Kidney epithelial cell (primary cell): ENCODE data around the gene UQCRQ. TPM values are rescaled to one million over a fixed set of nuclear protein-coding genes. Genes with fewer than 3 reads are reported as not detected.
"Not testable (repeated sequence)": the region's sequence is repeated elsewhere in the genome, so short reads cannot be mapped to it uniquely, and the experiment has no call there.

ENCODE experiments used
- DNase-seq: peaks from one replicate; pipeline ENCODE4 v3.0.0-alpha.2; 2010; ENCODE audit warnings: low read depth
- H3K27me3 ChIP-seq: 2 replicates; pipeline ENCODE4 v1.6.0; 2011; ENCODE audit warnings: low read length; ENCODE audit not compliant: control insufficient read depth, insufficient read depth
- H3K36me3 ChIP-seq: 2 replicates; pipeline ENCODE4 v1.5.1; 2011; ENCODE audit warnings: low read length; ENCODE audit not compliant: control insufficient read depth, insufficient read depth
- H3K4me3 ChIP-seq: 2 replicates; pipeline ENCODE4 v1.5.1; 2011; ENCODE audit warnings: low read depth, mild to moderate bottlenecking, control low read depth, low read length
- total RNA-seq: library from RNA; depleted of rRNA; stranded (reverse); fragments of >200 nt; gene quantifications from 2 replicates; pipeline ENCODE4 v1.2.3, GENCODE V29; 2015
- TF ChIP-seq, protein P1 (sequence below): IDR thresholded peaks from 2 replicates; pipeline ENCODE4 v1.5.1; 2011; ENCODE audit warnings: mild to moderate bottlenecking, moderate library complexity, low read length, control low read depth, inconsistent platforms; ENCODE audit not compliant: insufficient read depth, poor library complexity, severe bottlenecking

The UQCRQ gene
- total RNA-seq, 1 donor from 2014 or later: 154 TPM

DNA sequence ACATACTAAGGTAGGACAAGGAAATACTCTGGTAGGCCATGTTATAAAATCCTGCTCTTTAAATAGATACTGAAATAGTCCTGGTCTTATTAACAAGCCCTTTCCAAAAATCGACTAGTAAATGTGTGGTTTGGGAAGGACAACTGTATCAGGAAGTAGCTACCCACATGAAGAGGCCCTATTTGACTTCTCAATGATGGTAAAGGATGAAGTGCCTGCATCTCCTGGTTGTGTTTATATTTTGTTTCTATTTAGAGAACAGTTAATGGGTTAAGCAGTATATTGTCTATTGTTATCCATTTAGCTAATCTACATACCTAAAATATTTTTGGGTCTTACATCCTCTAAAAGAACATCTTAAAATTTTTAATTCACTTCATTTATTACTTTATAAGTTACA, 12.7 kb upstream of the UQCRQ start:
- DNase-seq: no peak
- Histone ChIP-seq H3K27me3 (no peaks in the 10 kb centered on the region), H3K4me3 (no peak overlapping the region), H3K36me3 (no peaks in the 10 kb centered on the region)
- TF ChIP-seq, protein P1, sequence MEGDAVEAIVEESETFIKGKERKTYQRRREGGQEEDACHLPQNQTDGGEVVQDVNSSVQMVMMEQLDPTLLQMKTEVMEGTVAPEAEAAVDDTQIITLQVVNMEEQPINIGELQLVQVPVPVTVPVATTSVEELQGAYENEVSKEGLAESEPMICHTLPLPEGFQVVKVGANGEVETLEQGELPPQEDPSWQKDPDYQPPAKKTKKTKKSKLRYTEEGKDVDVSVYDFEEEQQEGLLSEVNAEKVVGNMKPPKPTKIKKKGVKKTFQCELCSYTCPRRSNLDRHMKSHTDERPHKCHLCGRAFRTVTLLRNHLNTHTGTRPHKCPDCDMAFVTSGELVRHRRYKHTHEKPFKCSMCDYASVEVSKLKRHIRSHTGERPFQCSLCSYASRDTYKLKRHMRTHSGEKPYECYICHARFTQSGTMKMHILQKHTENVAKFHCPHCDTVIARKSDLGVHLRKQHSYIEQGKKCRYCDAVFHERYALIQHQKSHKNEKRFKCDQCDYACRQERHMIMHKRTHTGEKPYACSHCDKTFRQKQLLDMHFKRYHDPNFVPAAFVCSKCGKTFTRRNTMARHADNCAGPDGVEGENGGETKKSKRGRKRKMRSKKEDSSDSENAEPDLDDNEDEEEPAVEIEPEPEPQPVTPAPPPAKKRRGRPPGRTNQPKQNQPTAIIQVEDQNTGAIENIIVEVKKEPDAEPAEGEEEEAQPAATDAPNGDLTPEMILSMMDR: no peak

- Histone ChIP-seq H3K4me3 (no peak overlapping the region), H3K36me3 (no peaks in the 10 kb centered on the region), H3K27me3 (no peaks in the 10 kb centered on the region)
- TF ChIP-seq, protein P1: no peak
- no peak for DNase-seq
These were observed 12.1 kb upstream of the UQCRQ start for GRCh38 chr5:132854301-132854700.

DNA sequence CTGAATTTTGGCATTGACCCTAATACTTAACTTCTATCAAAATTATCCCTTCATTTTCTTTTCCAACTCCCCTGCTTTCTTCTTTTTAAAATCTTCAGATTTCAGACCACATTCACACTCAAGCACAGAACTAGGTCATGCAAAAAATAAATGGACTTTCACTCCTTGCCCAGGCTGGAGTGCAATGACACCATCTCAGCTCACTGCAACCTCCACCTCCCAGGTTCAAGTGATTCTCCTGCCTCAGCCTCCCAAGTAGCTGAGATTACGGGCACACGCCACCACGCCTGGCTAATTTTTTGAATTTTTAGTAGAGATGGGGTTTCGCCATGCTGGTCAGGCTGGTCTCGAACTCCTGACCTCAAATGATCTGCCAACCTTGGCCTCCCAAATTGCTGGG, 11.4 kb upstream of the UQCRQ start:
- not testable (repeated sequence) for H3K4me3 ChIP-seq, DNase-seq, H3K36me3 ChIP-seq, H3K27me3 ChIP-seq

DNA sequence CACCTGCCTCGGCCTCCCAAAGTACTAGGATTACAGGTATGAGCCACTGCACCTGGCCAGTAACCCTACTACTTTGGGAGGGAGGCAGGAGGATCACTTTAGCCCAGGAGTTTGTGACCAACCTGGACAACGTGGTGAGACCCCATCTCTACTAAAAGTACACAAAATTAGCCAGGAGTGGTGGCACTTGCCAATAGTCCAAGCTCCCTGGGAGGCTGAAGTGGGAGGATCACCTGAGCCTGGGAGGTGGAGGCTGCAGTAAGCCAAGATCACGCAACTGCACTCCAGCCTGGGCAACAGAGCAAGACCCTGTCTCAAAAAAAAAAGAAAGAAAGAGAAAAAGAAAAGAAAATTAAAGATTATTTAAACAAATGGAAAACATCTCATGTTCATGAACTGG, 10.4 kb upstream of the UQCRQ start:
- Histone ChIP-seq H3K36me3 (no peaks in the 10 kb centered on the region), H3K27me3 (no peaks in the 10 kb centered on the region), H3K4me3 (no peak overlapping the region)
- no peak for DNase-seq
- TF ChIP-seq, protein P1: no peak

DNA sequence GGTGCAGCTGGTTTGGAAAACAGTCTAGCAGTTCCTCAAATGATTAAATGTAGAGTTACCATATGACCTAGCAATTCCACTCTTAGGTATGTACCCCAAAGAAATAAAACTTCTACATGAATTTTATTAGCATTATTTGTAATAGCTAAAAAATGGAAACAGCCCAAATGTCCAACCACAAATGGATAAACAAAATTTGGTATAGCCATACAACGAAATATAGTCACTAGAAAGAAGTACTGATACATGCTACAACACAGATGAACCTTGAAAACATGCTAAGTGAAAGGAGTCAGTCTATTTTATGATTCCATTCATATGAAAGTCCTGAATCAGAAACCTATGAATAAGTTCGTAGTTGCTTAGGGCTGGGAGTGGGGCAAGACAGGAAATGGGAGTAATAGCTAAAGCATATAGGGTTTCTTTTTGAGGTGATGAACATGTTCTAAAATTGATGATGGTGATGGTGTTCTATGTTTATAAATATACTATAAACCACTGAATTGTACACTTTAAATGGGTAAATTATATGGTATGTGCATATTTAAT, 6.5 kb upstream of the UQCRQ start:
- TF ChIP-seq, protein P1: no peak
- no peaks in the 10 kb centered on the region for H3K36me3 ChIP-seq
- DNase-seq: no peak
- H3K4me3 ChIP-seq: no peak overlapping the region
- no peaks in the 10 kb centered on the region for H3K27me3 ChIP-seq

DNA sequence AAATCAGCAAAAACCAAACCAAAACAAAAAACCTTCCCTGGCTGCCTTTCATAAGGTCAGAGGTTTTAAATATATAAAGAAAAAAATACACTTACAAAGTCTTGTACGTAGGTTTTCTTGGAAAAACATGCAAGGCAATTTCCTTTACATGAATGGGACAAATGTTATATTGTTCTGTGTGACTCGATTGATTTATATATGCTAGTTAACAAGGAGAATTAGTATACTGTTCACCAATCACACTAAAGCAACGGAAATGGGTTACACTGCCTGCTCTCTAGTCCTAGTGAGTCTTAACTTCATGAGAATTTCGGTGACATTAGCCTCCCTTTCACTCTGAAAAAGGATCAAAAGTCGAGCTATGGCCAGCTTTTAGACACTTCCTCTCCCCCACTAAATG, 5.7 kb upstream of the UQCRQ start:
- TF ChIP-seq, protein P1: no peak
- H3K36me3 ChIP-seq: no peaks in the 10 kb centered on the region
- no peak overlapping the region for H3K4me3 ChIP-seq
- no peak for DNase-seq
- no peaks in the 10 kb centered on the region for H3K27me3 ChIP-seq
